Activated CD8-positive, alpha-beta memory T cell treated with anti-CD3 and anti-CD28 coated beads, Interleukin-2, amount 50 U/mL, for 24 hours (primary cell): Measurements from ENCODE around the gene PAIP1.
"Not testable (repeated sequence)": the region's sequence is repeated elsewhere in the genome, so short reads cannot be mapped to it uniquely, and the experiment has no call there.

Source experiments
- DNase-seq: peaks from one replicate; pipeline ENCODE4 v3.0.0-alpha.2; 2020; ENCODE audit errors: extremely low read depth

Gene PAIP1

GRCh38 chr5:43571237-43571636 lies 14.4 kb upstream of the PAIP1 start:
- no peak for DNase-seq

DNA sequence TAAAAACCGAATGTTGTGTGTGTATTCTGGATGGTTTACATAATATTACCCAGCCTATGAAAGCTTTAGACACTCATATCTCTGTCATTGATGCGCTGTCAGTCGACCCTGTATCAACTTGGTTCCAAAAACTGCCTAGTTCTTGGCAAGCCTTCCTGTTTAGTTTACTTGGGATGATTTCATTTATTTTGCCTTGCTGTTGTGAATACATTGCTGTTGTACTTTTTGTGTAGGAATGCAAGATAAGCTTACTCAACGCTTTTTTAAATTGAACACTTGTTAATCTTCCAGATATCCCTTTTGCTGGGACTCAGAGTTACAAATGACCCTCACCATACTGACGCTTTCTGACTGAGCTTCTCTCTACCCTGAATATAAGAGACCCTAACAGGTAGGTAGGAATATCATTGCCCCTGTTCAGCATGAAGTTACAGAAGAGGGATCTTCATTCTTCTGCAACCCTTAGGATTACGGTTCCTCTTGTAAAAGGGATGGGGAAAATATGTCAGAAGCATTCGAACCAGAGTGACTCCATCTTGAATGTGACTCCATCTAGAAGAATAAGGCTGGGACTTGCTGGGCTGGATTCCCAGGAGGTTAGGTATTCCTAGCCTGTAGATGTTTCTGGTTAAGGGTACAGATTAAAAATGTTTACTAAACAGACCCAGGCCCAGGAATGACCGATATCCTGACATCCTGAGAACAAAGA lies 13.7 kb upstream of the PAIP1 start:
- DNase-seq, result no peak

GRCh38 chr5:43569236-43569746 lies 12.4 kb upstream of the PAIP1 start:
- no peak for DNase-seq

GRCh38 chr5:43567967-43568366 lies 11.1 kb upstream of the PAIP1 start:
- no peak for DNase-seq

GRCh38 chr5:43565043-43565442 lies 8.2 kb upstream of the PAIP1 start:
- no peak for DNase-seq

GRCh38 chr5:43564289-43564850 lies 7.5 kb upstream of the PAIP1 start:
- no peak for DNase-seq

DNA sequence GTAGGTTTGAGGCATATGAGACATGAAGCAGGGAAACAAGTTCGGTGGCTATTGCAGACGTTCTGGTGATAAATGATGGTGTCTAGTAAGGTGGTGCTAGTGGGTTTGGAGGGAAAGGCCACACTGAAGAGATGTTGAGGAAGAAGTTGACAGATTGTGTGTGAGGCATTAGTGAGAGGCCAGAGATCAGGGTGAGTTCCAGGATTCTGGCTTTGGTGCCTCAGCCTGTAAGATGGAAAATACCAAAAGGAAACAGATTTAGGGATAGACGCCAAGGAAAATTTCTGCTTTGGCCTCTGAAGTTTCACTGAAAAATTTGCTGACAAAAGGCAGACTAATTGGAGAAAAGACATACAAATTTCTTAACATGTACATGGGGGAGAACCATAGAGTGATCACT lies 6.4 kb upstream of the PAIP1 start:
- DNase-seq, result no peak

DNA sequence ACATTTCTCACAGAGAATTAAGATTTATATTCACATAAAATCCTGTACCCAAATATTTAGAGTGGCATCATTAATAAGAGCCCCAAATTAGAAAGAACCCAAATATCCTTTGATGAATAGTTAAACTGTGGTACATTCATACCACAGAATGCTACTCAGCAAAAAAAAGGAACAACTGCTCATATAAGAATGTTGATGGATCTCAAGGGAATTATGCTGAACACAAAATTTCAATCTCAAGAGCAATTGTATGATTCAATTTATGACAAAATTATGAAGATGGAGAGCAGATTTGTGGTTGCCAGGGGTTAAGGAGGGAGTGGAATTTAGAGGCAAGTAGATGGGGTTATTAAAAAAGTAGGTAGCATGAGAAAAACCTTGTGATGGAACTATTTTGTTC lies 4.5 kb upstream of the PAIP1 start:
- DNase-seq, result no peak

- no peak for DNase-seq
Observed at GRCh38 chr5:43560128-43560527, 3.3 kb upstream of the PAIP1 start.

DNA sequence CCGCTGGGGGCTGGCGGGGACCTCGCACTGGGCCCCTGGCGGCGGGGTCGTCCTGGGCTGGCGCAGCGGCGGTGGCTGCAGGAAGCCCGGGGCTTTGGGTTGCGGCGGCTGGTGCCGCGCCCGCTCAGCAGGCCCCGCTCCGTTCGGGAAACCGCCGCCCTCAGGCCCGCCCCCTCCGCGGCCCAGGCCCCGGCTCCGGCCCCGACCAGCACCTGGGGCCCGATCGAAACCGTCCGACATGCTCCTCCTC lies 345 bp downstream of the PAIP1 start:
- DNase-seq, result not testable (repeated sequence)

- no peak for DNase-seq
Observed at GRCh38 chr5:43555895-43556606, 826 bp downstream of the PAIP1 start.

DNA sequence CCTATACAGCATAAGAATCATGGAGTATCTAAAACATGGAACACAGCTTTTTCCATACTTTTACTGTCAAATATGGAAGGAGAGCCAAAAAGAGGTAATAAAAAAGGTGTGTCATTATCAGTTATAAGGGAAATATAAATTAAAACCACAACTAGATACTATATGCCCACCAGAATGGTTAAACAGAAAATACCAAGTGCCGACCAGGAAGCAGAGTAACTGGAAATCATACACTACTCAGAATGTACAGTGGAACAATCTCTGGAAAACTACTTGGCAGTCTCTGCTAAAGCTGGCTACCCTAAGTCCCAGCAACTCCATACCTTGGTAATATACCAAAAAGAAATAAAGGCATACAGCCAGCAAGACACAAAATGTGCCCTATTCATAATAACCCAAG lies 2.4 kb downstream of the PAIP1 start:
- no peak for DNase-seq

DNA sequence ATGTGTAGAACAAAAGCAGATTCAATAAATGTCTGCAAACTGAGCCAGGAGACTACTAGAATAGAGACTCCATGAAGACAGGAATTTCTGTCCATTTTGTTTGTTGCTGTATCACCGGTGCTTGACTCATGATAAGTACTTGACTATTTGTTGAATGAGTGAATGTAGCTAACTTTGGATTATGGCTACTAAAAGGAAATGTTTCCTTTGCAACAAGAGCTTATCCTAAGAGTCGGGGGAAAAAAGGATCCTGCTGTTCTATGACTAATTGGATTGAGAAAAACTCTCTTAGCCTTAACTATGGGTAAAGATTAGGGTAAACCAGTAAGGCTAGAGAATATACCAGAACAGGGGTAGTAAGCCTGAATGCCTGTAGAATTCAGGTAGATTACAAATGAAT lies 3.5 kb downstream of the PAIP1 start:
- no peak for DNase-seq

- no peak for DNase-seq
Observed at GRCh38 chr5:43551731-43552130, 5.1 kb downstream of the PAIP1 start.

GRCh38 chr5:43549272-43549671 lies 7.6 kb downstream of the PAIP1 start:
- DNase-seq, result not testable (repeated sequence)

DNA sequence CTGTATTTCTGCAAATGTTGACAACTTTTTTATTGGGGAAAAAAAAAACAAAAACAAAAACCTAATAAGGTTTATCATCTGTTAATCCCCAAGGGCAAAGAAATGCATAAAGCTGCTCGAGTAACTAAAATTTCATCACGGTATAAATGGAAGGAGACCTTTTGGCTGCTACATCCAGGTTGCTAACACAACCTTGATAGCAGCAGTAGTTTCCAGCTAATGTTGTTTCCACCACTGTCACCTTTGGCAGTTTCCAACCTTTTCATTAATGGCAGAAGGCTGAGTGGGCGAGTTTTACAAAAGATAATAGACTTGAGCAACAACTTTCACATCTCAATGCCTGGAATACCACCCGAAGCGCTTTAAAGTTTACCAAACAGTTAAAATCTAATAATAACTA lies 8.5 kb downstream of the PAIP1 start:
- DNase-seq, result no peak

DNA sequence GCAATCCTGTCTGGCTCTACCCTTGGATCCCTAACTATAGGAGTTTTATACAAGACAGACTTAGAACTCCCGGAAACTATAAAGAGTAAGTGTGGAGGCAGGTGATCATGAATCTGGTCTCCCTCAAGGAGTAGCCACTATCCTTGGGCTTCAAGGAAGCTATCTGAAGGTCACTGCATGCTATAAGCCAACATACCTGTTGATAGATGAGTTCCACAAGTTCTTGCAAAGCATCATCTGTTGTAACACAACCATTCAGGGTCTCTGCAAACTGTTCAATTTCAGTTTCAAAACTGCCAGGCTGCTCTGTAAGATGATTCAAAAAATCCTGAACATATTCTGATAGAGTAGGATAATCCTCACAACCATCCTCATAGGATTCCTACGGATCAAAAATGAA lies 9.3 kb downstream of the PAIP1 start:
- DNase-seq, result no peak

- no peak for DNase-seq
Observed at GRCh38 chr5:43543434-43543833, 13.4 kb downstream of the PAIP1 start.

DNA sequence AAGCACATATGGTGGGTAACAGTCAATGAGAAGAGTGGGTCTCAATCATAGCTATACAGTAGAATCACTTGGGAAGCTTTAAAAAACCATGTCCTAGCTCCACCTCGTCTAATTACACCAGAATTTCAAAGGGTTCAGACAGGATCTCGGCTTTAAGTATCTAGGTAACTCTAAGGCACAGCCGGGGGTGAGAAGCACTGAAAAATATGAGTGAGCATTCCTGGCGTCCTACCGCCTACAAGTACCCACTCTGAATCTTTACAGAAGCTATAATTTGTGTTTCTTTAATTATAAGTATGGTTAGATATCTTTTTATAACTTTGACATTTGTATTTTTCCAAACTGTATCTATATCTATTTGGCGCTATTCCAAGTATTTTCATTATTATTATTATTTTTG lies 16.1 kb downstream of the PAIP1 start:
- DNase-seq, result no peak

- DNase-seq, result no peak
Observed at GRCh38 chr5:43536972-43537371, 19.9 kb downstream of the PAIP1 start.

- no peak for DNase-seq
Observed at GRCh38 chr5:43533646-43534045, 23.2 kb downstream of the PAIP1 start.

GRCh38 chr5:43530648-43531047 lies 26.2 kb downstream of the PAIP1 start:
- no peak for DNase-seq

GRCh38 chr5:43523662-43524072 lies 33.2 kb downstream of the PAIP1 start:
- no peak for DNase-seq
